Nephron (organoid): ENCODE data around the gene CDKN1B.

Experiments
- H3K27ac Mint-ChIP-seq, 3 experiments: 2 replicates each; pipeline ENCODE4 v1.8.0; 2020; ENCODE audit warnings: mixed read lengths in 3 of 3, mild to moderate bottlenecking in 2 of 3, moderate library complexity in 1 of 3
- H3K27me3 Mint-ChIP-seq: 2 replicates; pipeline ENCODE4 v1.8.0; 2021; ENCODE audit warnings: low read depth, mild to moderate bottlenecking, moderate library complexity, mixed read lengths
- H3K36me3 Mint-ChIP-seq: 2 replicates; pipeline ENCODE4 v1.8.0; 2020; ENCODE audit warnings: low read depth, mixed read lengths
- H3K4me1 Mint-ChIP-seq: 2 replicates; pipeline ENCODE4 v1.8.0; 2020; ENCODE audit warnings: mixed read lengths
- H3K4me3 Mint-ChIP-seq, 3 experiments: 2 replicates each; pipeline ENCODE4 v1.8.0; 2020; ENCODE audit warnings: mild to moderate bottlenecking in 3 of 3, mixed read lengths in 3 of 3, moderate library complexity in 2 of 3
- H3K9me3 Mint-ChIP-seq: 2 replicates; pipeline ENCODE4 v1.8.0; 2020; ENCODE audit warnings: mixed read lengths
- CTCF ChIP-seq, 3 experiments: fragments of 200-600 bp; sonication (generic); IDR thresholded peaks; one replicate each; pipeline ENCODE4 v1.5.0; 2021; ENCODE audit warnings: antibody characterized with exemption in 3 of 3; ENCODE audit not compliant: unreplicated experiment in 3 of 3

The CDKN1B gene

GRCh38 chr12:12691549-12691948 is 25.6 kb upstream of the CDKN1B start:
- H3K27ac Mint-ChIP-seq = no peak overlapping the region
- TF ChIP-seq CTCF (IDR thresholded peaks at IDR 0.05; ENCODE audit: unreplicated experiment in 3 of 3) = no peak
- no peak overlapping the region for H3K4me3 Mint-ChIP-seq
- peaks cover 14% of the 10 kb centered on the region for H3K4me1 Mint-ChIP-seq
- peaks cover 4% of the 10 kb centered on the region for H3K27me3 Mint-ChIP-seq
- no peaks in the 10 kb centered on the region for H3K36me3 Mint-ChIP-seq
- no peaks in the 10 kb centered on the region for H3K9me3 Mint-ChIP-seq

GRCh38 chr12:12693111-12693671 is 24.0 kb upstream of the CDKN1B start:
- Mint-ChIP-seq H3K4me1 (peaks cover 19% of the 10 kb centered on the region), H3K27me3 (no peaks in the 10 kb centered on the region), H3K27ac (peak overlapping the region in 1 of 3 experiments; percentile 12), H3K9me3 (no peaks in the 10 kb centered on the region), H3K36me3 (no peaks in the 10 kb centered on the region), H3K4me3 (peak overlapping the region in 1 of 3 experiments; percentile 9)
- no peak for TF ChIP-seq CTCF (IDR thresholded peaks at IDR 0.05; ENCODE audit: unreplicated experiment in 3 of 3)

- Mint-ChIP-seq H3K4me3 (peak overlapping the region; percentile 87 to 99 (median 92)), H3K36me3 (no peaks in the 10 kb centered on the region), H3K27me3 (peaks cover 4% of the 10 kb centered on the region), H3K9me3 (no peaks in the 10 kb centered on the region), H3K4me1 (peaks cover 21% of the 10 kb centered on the region), H3K27ac (peak overlapping the region; percentile 85 to 99 (median 98))
- TF ChIP-seq CTCF (IDR thresholded peaks at IDR 0.05; ENCODE audit: unreplicated experiment in 3 of 3) = no peak
Observed at GRCh38 chr12:12696562-12697383, 20.4 kb upstream of the CDKN1B start.

- H3K4me1 Mint-ChIP-seq = peaks cover 26% of the 10 kb centered on the region
- no peaks in the 10 kb centered on the region for H3K9me3 Mint-ChIP-seq
- H3K27ac Mint-ChIP-seq = no peak overlapping the region
- H3K4me3 Mint-ChIP-seq = no peak overlapping the region
- H3K36me3 Mint-ChIP-seq = no peaks in the 10 kb centered on the region
- no peak for TF ChIP-seq CTCF (IDR thresholded peaks at IDR 0.05; ENCODE audit: unreplicated experiment in 3 of 3)
- peaks cover 4% of the 10 kb centered on the region for H3K27me3 Mint-ChIP-seq
Observed at GRCh38 chr12:12699345-12699744, 17.8 kb upstream of the CDKN1B start.

GRCh38 chr12:12700254-12700653 is 16.9 kb upstream of the CDKN1B start:
- peaks cover 31% of the 10 kb centered on the region for H3K4me1 Mint-ChIP-seq
- H3K27me3 Mint-ChIP-seq = peaks cover 4% of the 10 kb centered on the region
- no peak for TF ChIP-seq CTCF (IDR thresholded peaks at IDR 0.05; ENCODE audit: unreplicated experiment in 3 of 3)
- no peaks in the 10 kb centered on the region for H3K9me3 Mint-ChIP-seq
- no peaks in the 10 kb centered on the region for H3K36me3 Mint-ChIP-seq
- H3K4me3 Mint-ChIP-seq = no peak overlapping the region
- H3K27ac Mint-ChIP-seq = no peak overlapping the region
